HT1080 (cell line): ENCODE results near the gene SLC25A25. TPM values are rescaled to one million over a fixed set of nuclear protein-coding genes. Genes with fewer than 3 reads are reported as not detected.

Experiments used
- DNase-seq: peaks from one replicate; pipeline ENCODE4 v3.0.0-alpha.2; 2015; ENCODE audit warnings: low read depth
- total RNA-seq: library from RNA; depleted of rRNA; stranded (reverse); fragments of >200 nt; shearing (Covaris generic); gene quantifications from 2 replicates; pipeline ENCODE4 v1.2.3, GENCODE V29; 2014

SLC25A25 gene
- total RNA-seq, 1 experiment from 2014 or later = 15.1 TPM

DNA sequence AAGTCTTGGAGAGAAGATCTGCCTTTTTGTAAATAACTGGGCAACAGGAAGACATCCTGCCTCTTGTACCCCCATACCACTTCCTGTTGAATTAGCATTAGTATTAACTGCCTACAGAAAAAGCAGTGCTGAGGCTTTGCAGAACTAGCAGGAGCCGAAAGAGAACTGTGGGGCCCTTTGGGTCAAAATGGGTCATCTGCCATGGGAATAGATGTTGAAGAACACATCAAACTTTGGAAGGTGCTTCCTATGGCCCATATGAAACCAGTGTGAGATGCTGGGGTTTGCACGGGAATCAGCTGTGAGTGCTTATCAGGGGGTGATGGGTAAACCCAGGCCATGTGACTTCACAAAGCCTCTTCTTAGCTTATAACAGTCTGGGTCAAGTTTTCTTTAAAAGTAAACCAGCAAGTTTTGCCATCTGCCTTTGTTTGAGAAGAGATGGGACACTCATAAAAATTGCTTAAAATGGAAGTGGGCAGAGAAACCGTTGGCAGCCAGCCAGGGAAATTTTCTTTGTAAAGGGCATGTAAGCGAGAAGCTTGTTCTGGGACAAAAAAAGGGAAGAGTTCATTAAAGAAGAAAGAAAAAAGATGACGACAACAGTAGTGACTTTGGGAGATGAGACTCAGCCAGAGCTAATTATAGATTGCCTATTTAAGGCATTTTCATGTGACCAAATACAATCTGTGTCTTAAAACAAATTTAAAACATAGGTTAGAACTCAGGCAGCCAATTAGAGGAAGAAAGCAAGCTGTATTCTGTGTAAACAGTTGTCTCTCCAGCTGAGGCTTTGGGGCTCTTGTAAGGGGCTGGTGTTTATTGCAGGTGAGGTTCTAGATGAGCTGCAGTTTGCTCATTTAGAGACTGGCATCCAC is 4.4 kb downstream of the SLC25A25 start:
- DNase-seq = no peak

DNA sequence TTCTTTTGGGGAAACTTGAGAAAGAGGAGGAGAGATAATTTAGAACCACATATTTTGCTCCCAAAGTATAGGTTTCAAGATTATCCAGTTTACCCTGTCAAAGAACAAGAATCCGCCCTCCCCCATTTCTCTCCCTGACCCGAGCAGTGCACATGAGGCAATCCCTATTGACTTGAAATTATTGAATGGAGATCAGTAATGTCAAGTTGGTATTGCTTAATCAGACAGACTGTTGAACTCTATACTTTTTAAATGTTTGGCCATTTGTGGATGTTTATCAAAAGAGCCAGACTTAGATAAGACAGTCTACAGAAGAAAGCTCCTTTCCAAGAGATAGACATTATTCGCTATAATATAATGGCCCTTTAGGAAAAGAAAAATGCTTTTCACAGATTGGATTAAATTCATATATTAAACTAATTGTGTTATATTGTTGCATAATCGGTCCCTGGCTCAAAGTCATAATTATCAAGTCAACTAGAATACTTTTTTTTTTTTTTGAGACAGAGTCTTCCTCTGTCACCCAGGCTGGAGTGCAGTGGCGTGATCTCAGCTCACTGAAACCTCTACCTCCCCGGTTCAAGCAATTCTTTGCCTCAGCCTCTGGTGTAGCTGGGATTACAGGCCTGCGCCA is 5.3 kb downstream of the SLC25A25 start:
- DNase-seq = no peak

DNA sequence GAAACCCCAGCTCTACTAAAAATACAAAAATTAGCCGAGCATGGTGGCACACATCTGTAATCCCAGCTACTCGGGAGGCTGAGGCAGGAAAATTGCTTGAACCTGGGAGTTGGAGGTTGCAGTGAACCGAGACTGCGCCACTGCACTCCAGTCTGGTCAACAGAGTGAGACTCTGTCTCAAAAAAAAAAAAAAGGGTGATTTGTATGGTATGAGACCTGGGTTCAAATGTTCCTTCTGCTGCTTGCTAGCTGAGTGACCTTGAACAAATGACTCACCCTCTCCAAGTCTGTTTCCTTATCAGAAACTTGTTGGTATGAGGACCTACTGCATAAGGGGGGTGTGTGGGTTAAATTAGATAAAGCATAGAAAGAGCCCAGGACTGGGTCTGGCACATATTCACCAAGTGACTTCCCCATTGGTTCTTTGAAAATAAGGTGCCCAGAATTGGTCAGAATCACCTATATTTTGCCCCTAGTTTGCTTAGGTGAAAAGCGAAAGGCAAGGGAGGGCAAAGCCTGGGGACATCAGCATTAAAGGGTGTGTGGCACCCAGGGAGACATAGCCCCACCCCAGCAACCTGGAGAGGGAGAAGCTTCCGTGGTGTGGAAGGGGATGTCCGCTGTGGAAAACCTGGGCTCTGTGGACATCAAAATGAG is 9.9 kb downstream of the SLC25A25 start:
- no peak for DNase-seq

DNA sequence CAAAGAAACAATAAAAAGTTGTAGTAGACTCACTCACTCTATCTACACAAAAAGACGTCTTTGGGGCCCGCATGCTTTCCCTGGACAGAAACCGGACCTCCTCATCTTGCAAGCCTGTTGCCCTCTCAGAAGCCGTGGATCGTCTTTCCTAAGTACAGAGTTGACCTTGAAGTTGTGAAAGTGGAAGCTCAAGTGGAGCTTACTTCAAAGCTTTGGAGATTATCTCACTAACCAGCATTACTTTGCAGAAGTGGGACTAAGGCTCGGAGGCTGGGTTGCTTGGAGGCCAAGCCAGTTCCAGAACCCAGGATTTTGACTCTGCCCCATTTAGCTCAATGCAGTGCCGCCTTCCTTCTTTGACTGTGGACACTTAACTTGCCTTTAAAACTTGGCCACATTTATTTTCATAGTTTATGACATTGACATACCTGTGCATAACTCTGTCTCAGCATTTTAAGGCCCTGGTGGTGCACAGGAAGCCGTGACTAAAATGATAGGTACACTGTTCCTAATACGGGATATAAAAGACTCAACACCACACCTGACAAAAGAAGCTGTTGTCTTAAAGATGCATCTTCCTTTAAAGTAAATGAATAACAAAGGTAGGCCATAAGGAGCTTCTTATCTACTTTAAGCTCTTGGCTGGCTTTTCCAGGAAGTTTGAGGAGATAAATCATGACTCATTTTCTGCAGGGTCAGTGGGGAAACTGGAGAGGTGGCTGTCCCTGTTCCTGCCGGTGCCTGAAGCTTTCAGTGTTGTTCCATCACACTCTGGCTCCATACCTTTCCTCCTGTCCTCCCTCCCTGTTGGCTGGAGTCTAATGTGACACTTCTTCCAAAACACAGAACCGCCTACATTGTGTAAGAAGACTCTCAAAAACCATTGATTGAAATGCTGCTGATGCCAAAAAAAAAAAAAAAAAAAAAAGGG is 10.7 kb downstream of the SLC25A25 start:
- DNase-seq = peak; percentile 63

DNA sequence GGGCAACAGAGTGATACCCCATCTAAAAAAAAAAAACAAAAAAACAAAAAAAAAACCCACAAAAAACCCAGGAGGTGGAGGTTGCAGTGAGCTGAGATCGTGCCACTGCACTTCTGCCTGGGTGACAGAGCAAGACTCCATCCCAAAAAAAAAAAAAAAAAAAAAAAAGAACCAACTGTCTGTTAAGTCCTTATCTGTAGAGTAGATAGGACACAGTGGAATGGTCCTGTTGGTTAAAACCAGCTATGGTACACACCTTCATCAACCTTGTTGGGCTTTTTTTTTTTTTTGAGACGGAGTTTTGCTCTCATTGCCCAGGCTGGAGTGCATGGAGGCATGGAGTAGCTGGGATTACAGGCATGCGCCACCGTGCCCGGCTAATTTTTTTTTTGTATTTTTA is 12.2 kb downstream of the SLC25A25 start:
- no peak for DNase-seq

DNA sequence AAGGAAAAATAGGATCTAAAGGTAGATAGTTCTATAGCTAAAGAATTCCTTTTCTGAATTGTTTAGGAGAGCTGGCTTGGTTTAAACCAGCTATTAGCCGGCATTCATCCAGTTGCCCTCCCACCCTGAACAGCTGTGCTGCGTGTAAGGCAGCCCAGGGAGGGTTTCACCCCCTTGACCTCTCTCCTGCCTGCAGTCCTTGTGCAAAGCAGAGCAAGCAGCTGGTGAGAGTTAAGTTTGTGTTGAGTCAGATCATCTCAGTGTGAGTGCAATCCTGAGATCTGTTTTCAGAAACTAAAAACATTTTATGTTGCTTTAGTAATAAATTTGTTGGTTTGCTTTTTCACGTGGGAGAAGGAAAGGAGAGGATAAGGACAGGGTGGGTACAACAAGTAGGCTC is 13.0 kb downstream of the SLC25A25 start:
- DNase-seq = no peak

DNA sequence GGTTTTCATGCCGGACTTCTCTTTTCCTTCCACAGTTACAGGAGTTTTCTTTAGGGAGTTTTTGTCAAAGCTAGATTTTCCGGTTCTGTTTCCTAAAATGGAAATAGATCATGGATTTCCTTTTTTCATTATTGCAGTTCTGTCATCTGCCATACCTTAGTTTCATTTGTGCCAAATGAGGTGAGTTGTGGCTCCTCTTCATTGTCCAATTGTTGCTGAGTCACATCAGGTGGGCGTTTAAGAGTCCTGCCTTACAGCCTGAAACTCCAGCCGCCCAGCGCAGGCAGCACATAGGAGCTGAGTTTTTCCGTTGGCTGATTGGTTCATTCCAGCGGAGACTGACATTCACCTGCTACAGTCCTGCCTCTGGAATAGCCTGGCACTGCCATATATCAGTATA is 14.1 kb downstream of the SLC25A25 start:
- DNase-seq = no peak

DNA sequence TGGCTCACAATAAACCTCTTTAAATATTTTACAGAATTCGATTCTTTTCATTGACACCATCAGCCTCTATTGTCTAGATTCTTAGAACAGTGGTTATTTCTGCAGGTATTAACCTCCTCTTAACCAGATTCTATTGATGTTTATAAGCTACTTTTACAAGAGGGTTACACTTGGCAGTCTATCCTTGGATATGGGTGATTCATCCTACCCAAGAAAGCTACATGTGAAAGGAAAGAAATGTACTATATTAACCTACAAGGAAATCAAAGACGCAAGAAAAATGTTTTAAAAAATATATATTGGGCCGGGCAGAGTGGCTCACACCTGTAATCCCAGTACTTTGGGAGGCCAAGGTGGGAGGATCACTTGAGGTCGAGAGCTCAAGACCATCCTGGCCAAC is 16.7 kb downstream of the SLC25A25 start:
- DNase-seq = no peak

DNA sequence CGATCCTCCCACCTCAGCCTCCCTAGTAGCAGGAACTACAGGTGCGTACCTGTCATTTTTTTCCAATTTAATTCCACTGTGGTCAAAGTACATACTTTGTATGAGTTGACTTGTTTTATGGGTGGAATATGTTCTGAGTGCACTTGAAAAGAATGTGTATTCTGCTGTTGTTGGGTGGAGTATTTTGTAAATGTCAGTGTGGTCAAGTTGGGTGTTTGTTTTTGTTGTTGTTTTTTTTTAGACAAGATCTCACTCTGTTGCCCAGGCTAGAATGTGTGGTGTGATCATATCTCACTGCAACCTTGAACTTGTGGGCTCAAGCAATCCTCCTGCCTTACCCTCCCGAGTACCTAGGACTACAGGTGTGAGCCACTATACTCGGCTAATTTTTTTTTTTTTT is 17.9 kb downstream of the SLC25A25 start:
- no peak for DNase-seq

DNA sequence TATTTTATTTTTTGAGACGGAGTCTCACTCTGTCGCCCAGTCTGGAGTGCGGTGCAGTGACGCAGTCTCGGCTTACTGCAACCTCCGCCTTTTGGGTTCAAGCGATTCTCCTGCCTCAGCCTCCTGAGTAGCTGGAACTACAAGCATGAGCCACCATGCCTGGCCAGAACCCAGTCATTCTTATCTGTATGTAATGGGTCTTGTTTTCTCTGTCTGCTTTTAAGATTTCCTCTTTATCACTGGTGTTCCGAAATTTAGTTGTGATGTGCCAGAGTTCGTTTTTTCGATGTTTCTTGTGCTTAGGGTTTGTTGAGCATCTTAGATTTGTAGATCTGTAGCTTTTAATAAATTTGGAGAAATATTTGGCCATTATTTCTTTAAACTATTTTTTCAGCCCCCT is 19.2 kb downstream of the SLC25A25 start:
- no peak for DNase-seq

DNA sequence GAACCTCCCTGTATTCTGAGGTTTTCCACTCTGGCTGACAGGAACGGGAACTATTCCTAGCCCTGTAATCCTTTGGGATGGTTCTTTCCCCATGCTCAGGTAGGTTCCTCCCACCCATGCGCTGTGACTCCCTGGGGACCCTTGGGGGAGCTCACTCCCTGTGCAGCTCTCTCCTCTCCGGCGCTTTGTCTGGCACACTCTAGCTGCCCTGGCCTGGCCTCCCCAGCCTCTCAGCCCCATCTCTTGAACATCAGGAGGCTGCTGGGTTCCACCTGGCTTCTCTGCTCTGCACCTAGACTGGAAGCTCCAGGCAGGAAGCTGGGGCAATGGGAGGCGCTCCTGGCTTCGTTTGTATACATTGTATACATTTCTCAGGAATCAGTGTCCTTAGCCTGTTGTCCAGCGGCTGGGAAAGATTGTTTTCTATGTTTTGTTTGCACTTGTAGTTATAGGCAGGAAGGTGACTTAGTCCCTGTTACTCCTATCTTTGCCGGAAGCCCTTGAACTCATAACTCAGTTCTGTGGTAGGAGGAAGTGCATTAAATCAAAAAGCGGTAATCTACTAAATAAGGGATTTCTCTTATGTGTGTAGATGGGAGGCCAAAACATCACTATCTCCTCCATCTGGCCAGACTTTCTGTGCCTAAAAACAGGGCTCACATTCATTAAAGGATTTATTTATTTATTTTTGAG is 20.4 kb downstream of the SLC25A25 start:
- no peak for DNase-seq

DNA sequence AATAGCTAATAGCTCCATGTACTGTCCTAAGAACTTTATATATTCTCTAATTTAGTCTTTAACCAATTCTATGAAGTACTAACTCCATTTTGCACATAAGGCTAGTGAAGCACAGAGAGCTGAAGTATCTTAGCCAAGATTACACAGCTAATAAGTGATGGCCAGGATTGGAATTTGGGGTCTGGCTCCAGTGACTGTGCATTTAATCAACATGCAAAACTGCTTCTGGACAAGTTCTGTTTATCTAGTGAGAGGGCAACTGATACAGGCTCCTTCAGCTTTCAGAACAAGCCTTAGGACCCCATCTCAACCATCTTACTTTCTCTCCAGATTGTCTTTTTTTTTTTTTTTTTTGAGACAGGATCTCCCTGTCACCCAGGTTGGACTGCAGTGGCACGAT is 21.3 kb downstream of the SLC25A25 start:
- no peak for DNase-seq

DNA sequence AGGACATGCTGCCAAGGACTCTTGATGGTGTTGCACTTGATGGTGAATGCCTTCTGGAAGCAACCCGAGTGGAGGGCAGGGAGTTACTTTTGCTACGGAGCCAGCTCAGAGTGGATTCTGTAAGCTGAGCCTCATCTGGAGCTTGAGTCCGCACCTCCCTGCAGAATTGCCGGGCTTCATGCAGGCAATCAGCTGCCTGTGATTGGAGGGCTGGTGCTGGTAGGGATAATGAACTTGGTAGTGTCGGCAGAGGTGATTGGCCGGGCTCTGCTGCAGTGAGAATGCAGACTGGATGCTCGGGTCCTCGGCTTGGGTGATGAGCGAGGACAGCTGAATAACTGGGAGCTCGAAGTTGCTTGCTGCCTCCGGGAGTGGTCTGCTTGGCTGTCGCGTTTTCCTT is 23.1 kb downstream of the SLC25A25 start:
- DNase-seq = no peak

DNA sequence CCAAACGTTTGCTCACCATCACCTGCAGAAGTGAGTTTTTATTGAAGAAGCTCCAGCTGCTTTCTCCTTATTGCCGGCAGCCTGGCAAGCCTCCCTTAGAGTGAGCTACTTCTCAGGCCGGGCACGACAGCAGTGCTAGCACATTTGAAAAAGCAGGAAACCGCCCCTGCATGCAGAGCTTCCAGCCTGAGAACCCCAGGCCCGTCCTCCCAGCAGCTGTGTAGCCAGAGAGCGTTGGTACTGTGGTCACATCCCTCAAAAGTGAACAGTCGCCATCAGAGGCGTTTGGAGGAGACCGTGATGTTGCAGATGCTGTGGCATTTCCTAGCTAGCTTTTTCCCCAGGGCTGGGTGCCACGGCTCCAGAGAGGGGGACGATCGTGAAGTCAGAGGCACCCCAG is 23.5 kb downstream of the SLC25A25 start:
- DNase-seq = no peak

DNA sequence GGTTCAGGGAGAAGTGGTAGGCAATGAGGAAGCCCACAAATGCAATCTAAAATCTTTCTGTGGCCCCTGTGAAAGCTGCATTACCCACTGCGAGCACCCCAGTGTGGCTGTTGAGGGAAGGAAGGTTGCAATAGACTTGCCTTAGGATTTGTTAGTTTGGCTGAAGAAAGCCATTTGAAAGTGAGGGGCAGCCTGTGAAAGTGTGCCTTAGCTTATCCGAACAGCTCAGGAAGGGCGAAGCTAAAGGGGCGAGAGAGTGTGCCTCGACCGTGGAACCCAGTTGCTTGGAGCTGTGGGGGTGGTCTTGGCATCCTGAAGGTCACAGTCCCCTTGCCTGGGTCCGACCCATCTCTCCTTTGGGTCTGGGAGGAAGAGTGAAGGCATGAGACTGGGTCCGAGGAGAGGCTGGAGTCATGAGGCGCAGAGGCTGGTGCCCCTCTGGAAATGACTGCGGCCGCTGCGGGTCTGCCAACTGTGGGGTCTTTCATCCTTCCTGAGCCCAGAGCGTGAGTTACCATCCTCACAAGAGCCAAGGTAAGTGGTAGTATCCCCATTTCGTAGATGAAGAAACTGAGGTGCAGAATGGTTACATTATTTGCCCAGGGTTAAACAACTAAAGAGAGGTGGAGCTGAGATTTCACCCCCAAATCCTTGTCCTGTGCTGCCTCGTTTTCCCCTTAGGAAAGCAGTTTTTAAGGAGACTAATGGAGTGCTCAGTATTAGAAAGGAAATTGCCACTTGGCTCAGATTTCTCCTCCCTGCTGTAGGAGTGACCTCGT is 24.4 kb downstream of the SLC25A25 start:
- no peak for DNase-seq

DNA sequence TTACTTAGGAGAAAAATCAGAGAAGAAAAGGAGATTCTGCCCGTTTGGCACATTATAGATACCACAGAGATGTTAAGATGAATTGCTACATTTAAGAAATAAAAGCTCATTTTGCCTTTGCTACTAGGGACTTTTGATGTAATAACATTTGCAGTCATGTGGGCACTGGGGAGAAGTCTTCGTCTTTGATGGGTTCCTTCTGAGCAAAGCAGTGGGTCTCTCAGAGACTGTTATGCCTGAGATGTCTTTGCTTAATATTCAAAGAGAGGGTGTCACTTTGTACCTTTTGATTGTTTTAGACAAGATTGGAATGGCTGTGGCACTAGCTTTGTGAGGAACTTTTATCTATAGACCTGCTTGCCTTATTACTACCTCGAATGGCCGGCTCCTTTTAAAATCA is 25.0 kb downstream of the SLC25A25 start:
- no peak for DNase-seq

DNA sequence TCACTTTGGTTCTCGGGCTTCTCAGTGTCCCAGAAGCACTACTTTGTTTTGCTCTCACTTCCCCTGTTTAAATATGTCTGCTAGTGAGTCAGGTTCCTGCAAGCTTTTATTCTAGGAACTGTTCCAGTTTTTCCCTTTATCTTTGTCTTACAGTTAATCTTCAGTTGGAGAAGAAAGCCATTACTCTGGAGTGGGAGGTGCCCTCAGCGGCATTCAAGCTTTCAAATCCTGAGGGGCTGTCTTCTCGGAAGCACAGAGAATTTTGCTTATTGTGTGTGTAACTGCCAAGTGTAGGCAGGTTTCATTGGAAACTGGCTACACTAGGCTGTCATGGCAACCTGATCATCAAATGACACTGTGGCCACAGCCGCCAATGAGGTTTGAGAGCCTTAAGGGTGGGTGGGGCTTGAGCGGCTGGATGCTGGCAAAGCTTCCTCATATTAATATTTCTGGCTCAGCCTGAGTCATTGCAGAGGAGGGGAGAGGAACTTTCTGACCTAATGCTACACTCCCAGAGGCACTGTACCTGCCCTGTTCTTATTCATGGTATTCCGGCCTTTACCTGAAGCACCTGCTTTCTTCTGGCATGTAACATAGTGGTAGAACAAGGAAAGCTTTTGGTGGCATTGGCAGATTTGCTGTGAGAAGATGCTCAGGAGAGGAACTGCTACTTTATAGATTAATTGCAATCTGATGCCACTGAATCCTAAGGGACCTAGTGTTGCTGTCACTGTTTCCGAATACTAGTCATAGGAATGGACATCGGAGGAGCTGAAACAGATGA is 26.3 kb downstream of the SLC25A25 start:
- peak; percentile 97 for DNase-seq

DNA sequence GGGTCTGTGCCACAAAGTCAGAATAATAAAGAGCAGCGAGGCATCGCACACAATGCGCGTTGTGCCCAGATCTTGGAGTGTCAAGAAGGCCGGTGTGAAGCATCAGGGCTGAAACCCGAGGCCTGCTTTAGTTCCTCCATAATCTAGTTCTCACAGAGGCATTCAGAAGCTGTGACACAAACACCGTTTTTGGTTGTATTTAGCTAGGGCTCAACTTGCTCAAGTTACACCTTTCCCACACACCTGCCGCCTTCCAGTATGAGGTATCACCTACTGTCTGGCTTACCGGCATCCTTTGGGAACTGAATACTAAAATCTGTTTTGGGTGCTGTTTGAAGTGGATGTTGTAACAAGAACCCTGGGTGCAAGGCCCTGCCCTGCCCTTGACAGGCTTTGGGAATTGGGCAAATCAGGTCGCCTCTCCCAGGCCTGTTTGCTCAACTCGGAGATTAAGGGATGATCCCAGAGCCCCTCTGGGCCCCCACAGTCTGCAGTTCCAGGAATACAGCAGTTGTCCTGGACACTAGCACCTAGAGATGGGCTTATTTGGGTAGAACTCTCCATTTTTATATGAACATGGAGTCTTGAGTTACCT is 27.0 kb downstream of the SLC25A25 start:
- no peak for DNase-seq
